SKM-1 treated with dmso at 0.1 percent for 144 hours (cell line): Measurements from ENCODE around the gene HOXB5.

Experiments
- DNase-seq: peaks from one replicate; lab custom pipeline; 2025; ENCODE audit not compliant: unreplicated experiment; lab: John Stamatoyannopoulos, UW

Gene HOXB5

GRCh38 chr17:48591255-48592056 lies 2.1 kb downstream of the HOXB5 start:
- DNase-seq = no peak

- DNase-seq = no peak
These were observed 2.9 kb downstream of the HOXB5 start for GRCh38 chr17:48590607-48591161.

- no peak for DNase-seq
These were observed 3.6 kb downstream of the HOXB5 start, which contains the start of gene HOXB3 for GRCh38 chr17:48589831-48590606. Gene HOXB3 (minus strand): TSS chr17:48590241. CDS start chr17:48552474, 37,767 bp downstream.

- DNase-seq = no peak
These were observed 4.3 kb downstream of the HOXB5 start for GRCh38 chr17:48589060-48589830.

GRCh38 chr17:48588528-48588927 lies 5.1 kb downstream of the HOXB5 start:
- no peak for DNase-seq

- DNase-seq = no peak
These were observed 5.5 kb downstream of the HOXB5 start for GRCh38 chr17:48588074-48588415.

GRCh38 chr17:48587276-48588073 lies 6.1 kb downstream of the HOXB5 start:
- DNase-seq = no peak

GRCh38 chr17:48586355-48587258 lies 7.0 kb downstream of the HOXB5 start:
- DNase-seq = no peak

- no peak for DNase-seq
These were observed 9.3 kb downstream of the HOXB5 start for GRCh38 chr17:48584223-48584741.

GRCh38 chr17:48583708-48584222 lies 9.8 kb downstream of the HOXB5 start:
- no peak for DNase-seq

GRCh38 chr17:48582750-48583069 lies 10.9 kb downstream of the HOXB5 start:
- DNase-seq = no peak

- no peak for DNase-seq
These were observed 13.6 kb downstream of the HOXB5 start for GRCh38 chr17:48579760-48580554.

- DNase-seq = no peak
These were observed 14.2 kb downstream of the HOXB5 start for GRCh38 chr17:48579471-48579759.

GRCh38 chr17:48578616-48579470 lies 14.7 kb downstream of the HOXB5 start:
- no peak for DNase-seq

- peak; percentile 80 for DNase-seq
These were observed 15.5 kb downstream of the HOXB5 start, which contains the start of gene HOXB4 for GRCh38 chr17:48577946-48578615. Gene HOXB4 (minus strand): TSS chr17:48578350. CDS start chr17:48578319, 31 bp downstream.

- no peak for DNase-seq
These were observed 16.1 kb downstream of the HOXB5 start for GRCh38 chr17:48577330-48577945.
